GM23338 (cell line): ENCODE data around the gene TTC21B. TPM values are rescaled to one million over a fixed set of nuclear protein-coding genes. Genes with fewer than 3 reads are reported as not detected.

Experiments
- ATAC-seq: fragments of 200-7000 bp; cut with Tn5 transposase; 3 replicates; pipeline ENCODE4 v1.9.1; 2020
- DNase-seq: peaks from one replicate; pipeline ENCODE4 v3.0.0-alpha.2; 2015; ENCODE audit warnings: low spot score
- H2AFZ ChIP-seq: fragments of 200-600 bp; sonication (generic); 2 replicates; pipeline ENCODE4 v1.8.0; 2016; ENCODE audit warnings: antibody characterized with exemption, mild to moderate bottlenecking, moderate library complexity
- H3F3A ChIP-seq: fragments of 200-600 bp; sonication (generic); replicated peaks from 2 replicates; pipeline ENCODE4 v1.8.0; 2017; ENCODE audit warnings: antibody characterized with exemption, mixed run types, low read depth
- H3K27ac ChIP-seq: fragments of 200-600 bp; sonication (generic); 2 replicates; pipeline ENCODE4 v1.6.1; 2016; ENCODE audit warnings: low read depth
- H3K27me3 ChIP-seq: fragments of 200-600 bp; sonication (generic); 2 replicates; pipeline ENCODE4 v1.8.0; 2016; ENCODE audit warnings: mild to moderate bottlenecking, mixed run types, moderate library complexity; ENCODE audit not compliant: insufficient read depth
- H3K36me3 ChIP-seq: fragments of 200-600 bp; sonication (generic); 2 replicates; pipeline ENCODE4 v1.8.0; 2016; ENCODE audit warnings: mild to moderate bottlenecking; ENCODE audit not compliant: insufficient read depth
- H3K4me1 ChIP-seq: fragments of 200-600 bp; sonication (generic); 2 replicates; pipeline ENCODE4 v1.8.0; 2016; ENCODE audit warnings: mild to moderate bottlenecking, moderate library complexity; ENCODE audit not compliant: insufficient read depth
- H3K4me2 ChIP-seq: fragments of 200-600 bp; sonication (generic); 2 replicates; pipeline ENCODE4 v1.7.1; 2017; ENCODE audit warnings: mixed run types
- H3K4me3 ChIP-seq: fragments of 200-600 bp; sonication (generic); 2 replicates; pipeline ENCODE4 v1.6.1; 2016; ENCODE audit warnings: mixed run types
- H3K79me2 ChIP-seq: fragments of 200-600 bp; sonication (generic); replicated peaks from 2 replicates; pipeline ENCODE4 v1.8.0; 2017; ENCODE audit warnings: mild to moderate bottlenecking; ENCODE audit not compliant: insufficient read depth
- H3K9me2 ChIP-seq: fragments of 200-600 bp; sonication (generic); 2 replicates; pipeline ENCODE4 v1.8.0; 2017; ENCODE audit not compliant: insufficient read depth
- H4K20me1 ChIP-seq: fragments of 200-600 bp; sonication (generic); replicated peaks from 2 replicates; pipeline ENCODE4 v1.8.0; 2017; ENCODE audit warnings: mild to moderate bottlenecking; ENCODE audit not compliant: insufficient read depth
- H3K27ac Mint-ChIP-seq: 2 replicates; pipeline ENCODE4 v1.8.0; 2020; ENCODE audit warnings: inconsistent platforms, mild to moderate bottlenecking, moderate library complexity, mixed read lengths
- H3K27me3 Mint-ChIP-seq: 3 replicates; pipeline ENCODE4 v1.8.0; 2022; ENCODE audit warnings: low read depth, mild to moderate bottlenecking, moderate library complexity, mixed read lengths, inconsistent platforms; ENCODE audit not compliant: insufficient read depth, poor library complexity
- H3K36me3 Mint-ChIP-seq: 3 replicates; pipeline ENCODE4 v1.8.0; 2021; ENCODE audit warnings: low read depth, mild to moderate bottlenecking, inconsistent platforms, moderate library complexity, mixed read lengths
- H3K4me1 Mint-ChIP-seq: 3 replicates; pipeline ENCODE4 v1.8.0; 2020; ENCODE audit warnings: mild to moderate bottlenecking, inconsistent platforms, mixed read lengths
- H3K4me3 Mint-ChIP-seq: 3 replicates; pipeline ENCODE4 v1.8.0; 2021; ENCODE audit warnings: moderate library complexity, mild to moderate bottlenecking, inconsistent platforms, mixed read lengths
- H3K9me3 Mint-ChIP-seq: 3 replicates; pipeline ENCODE4 v1.8.0; 2020; ENCODE audit warnings: moderate library complexity, mild to moderate bottlenecking, inconsistent platforms, mixed read lengths
- CREB1 ChIP-seq: fragments of 250-450 bp; sonication (Bioruptor Pico); IDR thresholded peaks from 2 replicates; pipeline ENCODE4 v1.5.0; 2020; ENCODE audit warnings: low read depth, mild to moderate bottlenecking, moderate library complexity
- CTCF ChIP-seq, 2 experiments: fragments of 200-600 bp in 1 of 2; sonication (generic) in 1 of 2; conservative IDR thresholded peaks; 2 replicates each; pipeline versions ENCODE4 v1.5.1 to v1.6.1; 2016 to 2017; ENCODE audit warnings: antibody characterized with exemption in 2 of 2, low read depth in 2 of 2, mild to moderate bottlenecking in 2 of 2, moderate library complexity in 1 of 2
- ETS1 ChIP-seq: IDR thresholded peaks from 2 replicates; pipeline ENCODE4 v1.6.1; 2016; ENCODE audit warnings: antibody characterized with exemption
- EZH2 ChIP-seq: fragments of 200-600 bp; sonication (generic); IDR thresholded peaks from one replicate; pipeline ENCODE4 v1.8.0; 2017; ENCODE audit warnings: antibody characterized with exemption, mild to moderate bottlenecking, low read depth; ENCODE audit not compliant: unreplicated experiment
- JUNB ChIP-seq: IDR thresholded peaks from one replicate; pipeline ENCODE4 v1.6.1; 2016; ENCODE audit warnings: antibody characterized with exemption; ENCODE audit not compliant: unreplicated experiment
- POLR2AphosphoS5 ChIP-seq: IDR thresholded peaks from 2 replicates; pipeline ENCODE4 v1.6.1; 2016; ENCODE audit warnings: antibody characterized with exemption, low read depth
- REST ChIP-seq: IDR thresholded peaks from one replicate; pipeline ENCODE4 v1.6.1; 2018; ENCODE audit warnings: antibody characterized with exemption; ENCODE audit not compliant: unreplicated experiment
- ZNF114 ChIP-seq: fragments of 250-450 bp; sonication (Bioruptor Pico); IDR thresholded peaks from 2 replicates; pipeline ENCODE4 v1.5.0; 2020; ENCODE audit warnings: mild to moderate bottlenecking, moderate library complexity
- polyA plus RNA-seq: library from polyadenylated mRNA; unstranded; fragments of >200 nt; fragmentation: Nextera tagmentation; extraction: Ambion mirVana; gene quantifications from 2 replicates; pipeline ENCODE4 v1.2.1, GENCODE V29; 2016
- total RNA-seq: library from RNA; depleted of rRNA; stranded (reverse); fragments of >200 nt; shearing (Covaris generic); gene quantifications from 2 replicates; pipeline ENCODE4 v1.2.3, GENCODE V29; 2014

Gene TTC21B
- total and polyA plus RNA-seq, 2 experiments from 2014 or later: 10.1 to 32.8 TPM

- Histone ChIP-seq H3K9me2 (no peaks in the 10 kb centered on the region), H3K36me3 (no peaks in the 10 kb centered on the region; the same call in 1 of the 2 replicates), H3F3A (no peaks in the 10 kb centered on the region), H3K4me1 (no peaks in the 10 kb centered on the region), H3K4me2 (no peak overlapping the region), H4K20me1 (no peaks in the 10 kb centered on the region), H2AFZ (no peak overlapping the region), H3K4me3 (no peak overlapping the region), H3K27ac (no peak overlapping the region), H3K79me2 (no peaks in the 10 kb centered on the region), H3K27me3 (no peaks in the 10 kb centered on the region)
- TF ChIP-seq REST (no peak), ETS1 (no peak), CTCF (conservative IDR thresholded peaks at IDR 0.05; ENCODE audit: low read depth in 2 of 2) (no peak), EZH2 (no peak), CREB1 (CRISPR knock-in tag) (no peak), JUNB (no peak), POLR2AphosphoS5 (no peak), ZNF114 (CRISPR knock-in tag) (no peak)
- no peak overlapping the region for H3K4me3 Mint-ChIP-seq
- DNase-seq (no peak), ATAC-seq (no peak)
- no peaks in the 10 kb centered on the region for H3K4me1 Mint-ChIP-seq
- no peaks in the 10 kb centered on the region for H3K27me3 Mint-ChIP-seq
- H3K27ac Mint-ChIP-seq: no peak overlapping the region
- H3K9me3 Mint-ChIP-seq: no peaks in the 10 kb centered on the region
- peaks cover 2% of the 10 kb centered on the region; the same call in 2 of the 3 replicates for H3K36me3 Mint-ChIP-seq
Observed at GRCh38 chr2:165877565-165878550, 75.7 kb downstream of the TTC21B start.
